Thoracic aorta (tissue), 2 donors: Measurements from ENCODE around the gene FAM131A. TPM values are rescaled to one million over a fixed set of nuclear protein-coding genes. Genes with fewer than 3 reads are reported as not detected.

Experiments used
- ATAC-seq: fragments of 150-250 bp; one replicate; pipeline ENCODE4 v1.8.0; 2017; ENCODE audit warnings: low read depth; ENCODE audit not compliant: insufficient number of reproducible peaks, low FRiP score
- DNase-seq: peaks from one replicate; pipeline ENCODE4 v3.0.0-alpha.2; 2020; ENCODE audit warnings: low spot score
- H3K27ac ChIP-seq, 2 donors: fragments of 200-600 bp; sonication (generic); 1 replicate in 1 of 2; 2 replicates in 1 of 2; pipeline ENCODE4 v1.5.1; 2016; ENCODE audit warnings: mild to moderate bottlenecking in 2 of 2, moderate library complexity in 2 of 2
- H3K27me3 ChIP-seq: fragments of 200-600 bp; sonication (generic); replicated peaks from 2 replicates; pipeline ENCODE4 v1.6.0; 2016; ENCODE audit warnings: mild to moderate bottlenecking; ENCODE audit not compliant: insufficient read depth
- H3K36me3 ChIP-seq: fragments of 200-600 bp; sonication (generic); one replicate; pipeline ENCODE4 v1.5.1; 2016
- H3K4me1 ChIP-seq, 2 donors: fragments of 200-600 bp; sonication (generic); 1 replicate in 1 of 2; 2 replicates in 1 of 2; pipeline versions ENCODE4 v1.5.1 to v1.6.0; 2016; ENCODE audit warnings: low read depth in 2 of 2, mild to moderate bottlenecking in 1 of 2; ENCODE audit not compliant: control insufficient read depth in 1 of 2
- H3K4me3 ChIP-seq: fragments of 200-600 bp; sonication (generic); 2 replicates; pipeline ENCODE4 v1.5.1; 2016; ENCODE audit warnings: mild to moderate bottlenecking
- H3K9me3 ChIP-seq: fragments of 200-600 bp; sonication (generic); 2 replicates; pipeline ENCODE4 v1.5.1; 2016
- total RNA-seq, 2 donors: library from RNA; depleted of rRNA; stranded (reverse); fragments of >200 nt; gene quantifications; one replicate each; pipeline versions ENCODE4 v1.1.0 to v1.2.3, GENCODE V29; 2016
- TF ChIP-seq, protein P1 (sequence below): fragments of 200-600 bp; sonication (generic); IDR thresholded peaks from one replicate; pipeline ENCODE4 v1.5.1; 2019; ENCODE audit warnings: antibody characterized with exemption

The FAM131A gene
- total RNA-seq, 2 donors from 2014 or later = 55.4 to 91.8 TPM

DNA sequence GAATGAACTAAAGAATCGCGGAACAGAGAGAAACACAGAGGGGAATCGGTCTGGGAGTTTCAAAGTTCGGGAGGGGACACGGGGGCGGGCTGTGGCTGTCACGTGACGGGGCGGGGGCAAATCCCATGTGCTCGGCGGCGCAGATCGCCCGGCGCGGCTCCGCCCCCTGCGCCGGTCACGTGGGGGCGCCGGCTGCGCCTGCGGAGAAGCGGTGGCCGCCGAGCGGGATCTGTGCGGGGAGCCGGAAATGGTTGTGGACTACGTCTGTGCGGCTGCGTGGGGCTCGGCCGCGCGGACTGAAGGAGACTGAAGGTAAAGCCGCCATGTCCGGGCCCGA, 23.1 kb upstream of the FAM131A start, which contains the start of gene EIF4G1:
EIF4G1 (plus strand) TSS at position 244 of the 337 bp plus-strand sequence. CDS start 1,191 bp downstream, outside the sequence.
- H3K27me3 ChIP-seq = no peaks in the 10 kb centered on the region
- H3K9me3 ChIP-seq = no peaks in the 10 kb centered on the region
- H3K36me3 ChIP-seq = no peaks in the 10 kb centered on the region
- H3K4me1 ChIP-seq = peaks cover 38 to 41% of the 10 kb centered on the region in 2 donors
- TF ChIP-seq, protein P1, sequence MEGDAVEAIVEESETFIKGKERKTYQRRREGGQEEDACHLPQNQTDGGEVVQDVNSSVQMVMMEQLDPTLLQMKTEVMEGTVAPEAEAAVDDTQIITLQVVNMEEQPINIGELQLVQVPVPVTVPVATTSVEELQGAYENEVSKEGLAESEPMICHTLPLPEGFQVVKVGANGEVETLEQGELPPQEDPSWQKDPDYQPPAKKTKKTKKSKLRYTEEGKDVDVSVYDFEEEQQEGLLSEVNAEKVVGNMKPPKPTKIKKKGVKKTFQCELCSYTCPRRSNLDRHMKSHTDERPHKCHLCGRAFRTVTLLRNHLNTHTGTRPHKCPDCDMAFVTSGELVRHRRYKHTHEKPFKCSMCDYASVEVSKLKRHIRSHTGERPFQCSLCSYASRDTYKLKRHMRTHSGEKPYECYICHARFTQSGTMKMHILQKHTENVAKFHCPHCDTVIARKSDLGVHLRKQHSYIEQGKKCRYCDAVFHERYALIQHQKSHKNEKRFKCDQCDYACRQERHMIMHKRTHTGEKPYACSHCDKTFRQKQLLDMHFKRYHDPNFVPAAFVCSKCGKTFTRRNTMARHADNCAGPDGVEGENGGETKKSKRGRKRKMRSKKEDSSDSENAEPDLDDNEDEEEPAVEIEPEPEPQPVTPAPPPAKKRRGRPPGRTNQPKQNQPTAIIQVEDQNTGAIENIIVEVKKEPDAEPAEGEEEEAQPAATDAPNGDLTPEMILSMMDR = no peak
- ATAC-seq = peak; percentile 87
- H3K4me3 ChIP-seq = peak within 1 kb of the TSS; percentile 99
- peak within 1 kb of the TSS; percentile 97 to 100 for H3K27ac ChIP-seq
- peak; percentile 80 for DNase-seq

DNA sequence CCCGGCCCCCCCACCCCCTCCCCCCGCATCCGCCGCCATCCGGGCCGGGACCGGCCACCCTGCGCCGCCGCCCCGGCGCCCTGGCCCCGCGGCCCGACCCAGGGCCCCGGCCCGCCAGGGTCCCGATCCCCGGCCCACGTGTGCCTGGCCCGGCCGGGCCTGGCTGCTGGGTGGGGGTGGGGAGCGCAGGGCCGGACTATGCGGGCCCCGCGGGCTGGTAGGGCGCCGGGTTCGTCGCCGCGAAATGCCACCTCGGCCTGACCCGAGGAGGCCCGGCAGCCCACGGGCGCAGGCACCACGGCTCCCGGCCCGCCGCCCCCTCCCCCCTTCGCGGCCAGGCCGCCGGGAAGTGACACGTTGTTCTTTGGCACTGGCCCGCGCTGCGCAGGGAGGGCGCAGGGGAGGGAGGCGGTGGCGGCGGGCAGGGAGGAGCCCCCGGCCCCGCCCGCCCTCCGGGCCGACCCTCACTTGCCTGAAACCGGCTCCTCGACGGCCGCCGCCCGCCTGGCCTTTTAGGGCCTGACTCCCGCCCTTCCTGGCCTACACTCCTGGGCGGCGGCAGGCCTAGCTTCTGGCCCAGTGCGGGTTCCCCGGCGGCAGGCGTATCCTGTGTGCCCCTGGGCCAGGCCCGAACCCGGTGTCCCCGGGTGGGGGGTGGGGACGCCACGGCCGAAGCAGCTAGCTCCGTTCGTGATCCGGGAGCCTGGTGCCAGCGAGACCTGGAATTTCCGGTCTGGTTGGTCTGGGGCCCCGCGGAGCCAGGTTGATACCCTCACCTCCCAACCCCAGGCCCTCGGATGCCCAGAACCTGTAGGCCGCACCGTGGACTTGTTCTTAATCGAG, 22.5 kb upstream of the FAM131A start:
- Histone ChIP-seq H3K36me3 (no peaks in the 10 kb centered on the region), H3K27me3 (no peaks in the 10 kb centered on the region), H3K27ac (peak overlapping the region; percentile 97 to 100), H3K9me3 (no peaks in the 10 kb centered on the region), H3K4me3 (peak overlapping the region; percentile 99), H3K4me1 (peaks cover 42 to 45% of the 10 kb centered on the region in 2 donors)
- TF ChIP-seq, protein P1 = no peak
- peak; percentile 55 for DNase-seq
- ATAC-seq = peak; percentile 33

DNA sequence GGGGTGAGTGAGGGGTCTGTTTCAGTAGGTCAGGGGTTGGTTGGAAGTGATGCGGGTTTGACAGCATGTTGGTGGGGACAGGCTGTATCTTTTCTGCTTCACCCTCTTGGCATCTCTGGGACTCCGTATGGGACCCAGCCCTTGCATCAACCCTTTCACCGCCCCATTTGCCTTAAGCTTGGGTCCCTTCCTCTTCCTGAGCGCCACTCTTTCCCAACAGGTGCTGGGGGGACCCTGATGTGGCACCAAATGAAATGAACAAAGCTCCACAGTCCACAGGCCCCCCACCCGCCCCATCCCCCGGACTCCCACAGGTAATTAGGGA, 21.9 kb upstream of the FAM131A start:
- Histone ChIP-seq H3K27ac (peak overlapping the region; percentile 97 to 100), H3K27me3 (no peaks in the 10 kb centered on the region), H3K36me3 (peaks cover under 1% of the 10 kb centered on the region), H3K4me3 (peak overlapping the region; percentile 99), H3K4me1 (peaks cover 47 to 50% of the 10 kb centered on the region in 2 donors), H3K9me3 (no peaks in the 10 kb centered on the region)
- TF ChIP-seq, protein P1 = no peak
- ATAC-seq (no peak), DNase-seq (no peak)

DNA sequence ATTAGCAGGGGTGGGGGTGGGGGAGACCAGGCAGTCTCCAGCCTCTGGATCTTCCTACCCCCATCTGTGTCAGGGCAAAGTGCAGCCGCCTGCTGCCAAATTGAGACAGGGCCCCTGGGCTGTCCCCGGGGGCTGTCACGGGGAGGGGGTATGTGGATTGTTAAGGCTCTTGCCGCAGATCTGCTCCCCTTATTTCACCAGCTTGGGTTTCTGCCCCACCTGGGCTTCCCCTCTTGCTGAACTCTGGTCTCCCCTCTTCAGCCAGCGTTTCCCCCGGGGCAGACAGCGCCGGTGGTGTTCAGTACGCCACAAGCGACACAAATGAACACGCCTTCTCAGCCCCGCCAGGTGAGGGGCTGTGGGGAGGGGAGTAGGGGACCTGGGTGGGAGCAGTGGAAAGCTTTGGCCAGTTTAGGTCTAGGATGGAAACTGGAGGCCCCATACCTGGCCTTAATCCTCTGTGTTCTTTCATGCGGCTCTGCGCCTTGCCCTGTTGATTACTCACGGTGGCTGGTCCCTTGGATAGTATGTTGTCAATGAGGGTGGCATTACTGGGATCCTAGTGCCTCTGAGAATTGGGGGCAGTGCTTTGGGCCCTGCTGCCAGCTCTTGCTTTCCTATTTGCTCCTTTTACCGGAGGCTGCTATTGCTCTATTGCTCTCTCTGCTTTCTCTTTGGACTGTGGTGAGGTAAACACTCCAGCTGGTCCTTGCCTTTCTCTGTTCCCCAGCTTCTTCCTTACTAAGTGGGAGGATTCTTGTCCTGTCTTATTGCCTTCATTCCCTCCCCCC, 21.3 kb upstream of the FAM131A start:
- peaks cover 50 to 56% of the 10 kb centered on the region in 2 donors for H3K4me1 ChIP-seq
- peak overlapping the region; percentile 99 for H3K4me3 ChIP-seq
- TF ChIP-seq, protein P1 = no peak
- no peak for DNase-seq
- H3K27ac ChIP-seq = peak overlapping the region; percentile 97 to 100
- peaks cover 6% of the 10 kb centered on the region for H3K36me3 ChIP-seq
- H3K9me3 ChIP-seq = no peaks in the 10 kb centered on the region
- H3K27me3 ChIP-seq = no peaks in the 10 kb centered on the region
- ATAC-seq = no peak

DNA sequence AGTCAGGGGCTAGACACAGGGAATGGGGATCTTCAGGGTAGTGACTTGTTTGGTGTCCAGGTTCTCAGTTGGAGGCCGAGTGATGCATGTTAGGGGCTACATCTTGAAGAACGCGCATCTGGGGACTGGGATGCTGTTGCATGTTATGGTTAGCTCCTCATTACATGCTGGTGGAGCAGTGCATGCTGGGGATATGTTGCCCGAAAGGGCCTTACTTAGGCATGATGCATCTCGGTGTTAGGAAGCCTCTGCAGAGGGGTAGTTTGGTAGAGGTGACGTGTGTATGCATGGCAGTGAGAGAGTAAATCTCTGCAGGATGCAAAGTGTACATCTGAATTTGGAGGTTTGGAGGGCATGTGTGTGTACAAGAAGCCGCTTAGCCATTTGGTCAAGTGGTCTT, 20.6 kb upstream of the FAM131A start:
- Histone ChIP-seq H3K36me3 (peaks cover 14% of the 10 kb centered on the region), H3K9me3 (no peaks in the 10 kb centered on the region), H3K4me1 (peaks cover 50 to 60% of the 10 kb centered on the region in 2 donors), H3K27me3 (no peaks in the 10 kb centered on the region), H3K27ac (peak overlapping the region; percentile 97 to 100), H3K4me3 (peak overlapping the region; percentile 99)
- TF ChIP-seq, protein P1 = no peak
- ATAC-seq (no peak), DNase-seq (no peak)
